ENCODE results near the gene GPR142.

GPR142 gene

GRCh38 chr17:74369665-74370490, 2.6 kb downstream of the GPR142 start:
- no peak for DNase-seq (ENCODE audit: low read depth)

GRCh38 chr17:74371653-74372147, 4.4 kb downstream of the GPR142 start:
- DNase-seq (ENCODE audit: low read depth), result no peak

GRCh38 chr17:74372426-74372825, 5.1 kb downstream of the GPR142 start:
- DNase-seq (ENCODE audit: low read depth), result no peak

- no peak for DNase-seq (ENCODE audit: low read depth)
These were observed 6.7 kb downstream of the GPR142 start for GRCh38 chr17:74373838-74374606.

GRCh38 chr17:74374858-74375257, 7.6 kb downstream of the GPR142 start:
- no peak for DNase-seq (ENCODE audit: low read depth)

GRCh38 chr17:74379495-74380085, 12.3 kb downstream of the GPR142 start:
- DNase-seq (ENCODE audit: low read depth), result peak; percentile 57

GRCh38 chr17:74380086-74380958, 13.0 kb downstream of the GPR142 start:
- DNase-seq (ENCODE audit: low read depth), result no peak

GRCh38 chr17:74380959-74381808, 13.9 kb downstream of the GPR142 start:
- DNase-seq (ENCODE audit: low read depth), result no peak

GRCh38 chr17:74383141-74383540, 15.8 kb downstream of the GPR142 start:
- DNase-seq (ENCODE audit: low read depth), result no peak

GRCh38 chr17:74385201-74385600, 17.9 kb downstream of the GPR142 start:
- no peak for DNase-seq (ENCODE audit: low read depth)

- no peak for DNase-seq (ENCODE audit: low read depth)
These were observed 19.1 kb downstream of the GPR142 start for GRCh38 chr17:74386386-74386785.

- DNase-seq (ENCODE audit: low read depth), result no peak
These were observed 20.3 kb downstream of the GPR142 start for GRCh38 chr17:74387365-74388218.

- no peak for DNase-seq (ENCODE audit: low read depth)
These were observed 21.9 kb downstream of the GPR142 start for GRCh38 chr17:74389084-74389753.

- no peak for DNase-seq (ENCODE audit: low read depth)
These were observed 22.8 kb downstream of the GPR142 start for GRCh38 chr17:74389937-74390679.

GRCh38 chr17:74390680-74391653, 23.7 kb downstream of the GPR142 start:
- no peak for DNase-seq (ENCODE audit: low read depth)

- DNase-seq (ENCODE audit: low read depth), result no peak
These were observed 24.5 kb downstream of the GPR142 start for GRCh38 chr17:74391771-74392170.

GRCh38 chr17:74392848-74393247, 25.5 kb downstream of the GPR142 start:
- no peak for DNase-seq (ENCODE audit: low read depth)
